HFF-Myc (cell line): Measurements from ENCODE around the gene COG5.
"Not testable (repeated sequence)": the region's sequence is repeated elsewhere in the genome, so short reads cannot be mapped to it uniquely, and the experiment has no call there.

Source experiments
- DNase-seq: peaks from one replicate; pipeline ENCODE4 v3.0.0-alpha.2; 2011; ENCODE audit warnings: low read depth; ENCODE audit errors: extremely low read depth
- H3K4me3 ChIP-seq: replicated peaks from 2 replicates; pipeline ENCODE4 v1.5.1; 2011; ENCODE audit warnings: low read depth, mild to moderate bottlenecking, control low read depth, low read length
- CTCF ChIP-seq: IDR thresholded peaks from 2 replicates; pipeline ENCODE4 v1.5.1; 2012; ENCODE audit warnings: mild to moderate bottlenecking, low read depth, low read length, control low read depth; ENCODE audit errors: missing control alignments

COG5 gene

GRCh38 chr7:107255602-107256001 is 308.1 kb downstream of the COG5 start:
- DNase-seq = no peak
- no peak for TF ChIP-seq CTCF
- H3K4me3 ChIP-seq = no peak overlapping the region

- TF ChIP-seq CTCF = no peak
- no peak for DNase-seq
- no peak overlapping the region for H3K4me3 ChIP-seq
Observed at GRCh38 chr7:107254398-107254985, 309.2 kb downstream of the COG5 start.

GRCh38 chr7:107253599-107253998 is 310.1 kb downstream of the COG5 start:
- no peak for DNase-seq
- no peak overlapping the region for H3K4me3 ChIP-seq
- no peak for TF ChIP-seq CTCF

GRCh38 chr7:107251963-107252362 is 311.8 kb downstream of the COG5 start:
- TF ChIP-seq CTCF = no peak
- no peak overlapping the region for H3K4me3 ChIP-seq

GRCh38 chr7:107248551-107249316 is 315.0 kb downstream of the COG5 start:
- DNase-seq = no peak
- no peak overlapping the region for H3K4me3 ChIP-seq
- TF ChIP-seq CTCF = no peak

More at GRCh38 chr7:107251963-107252362, 311.8 kb downstream of the COG5 start:
- no peak for DNase-seq

- not testable (repeated sequence) for H3K4me3 ChIP-seq, DNase-seq
Observed at GRCh38 chr7:107246836-107247235, 316.9 kb downstream of the COG5 start.

GRCh38 chr7:107244613-107245012 is 319.1 kb downstream of the COG5 start:
- no peak for DNase-seq
- H3K4me3 ChIP-seq = no peak overlapping the region
- TF ChIP-seq CTCF = no peak
